Right kidney (tissue), 1 donor: ENCODE data around the gene LIPK.
"Not testable (repeated sequence)": the region's sequence is repeated elsewhere in the genome, so short reads cannot be mapped to it uniquely, and the experiment has no call there.

Experiments used
- DNase-seq: peaks from one replicate; pipeline ENCODE4 v3.0.0-alpha.2; 2016

Gene LIPK

GRCh38 chr10:88721392-88721791, 15.3 kb downstream of the LIPK start:
- DNase-seq, result no peak

DNA sequence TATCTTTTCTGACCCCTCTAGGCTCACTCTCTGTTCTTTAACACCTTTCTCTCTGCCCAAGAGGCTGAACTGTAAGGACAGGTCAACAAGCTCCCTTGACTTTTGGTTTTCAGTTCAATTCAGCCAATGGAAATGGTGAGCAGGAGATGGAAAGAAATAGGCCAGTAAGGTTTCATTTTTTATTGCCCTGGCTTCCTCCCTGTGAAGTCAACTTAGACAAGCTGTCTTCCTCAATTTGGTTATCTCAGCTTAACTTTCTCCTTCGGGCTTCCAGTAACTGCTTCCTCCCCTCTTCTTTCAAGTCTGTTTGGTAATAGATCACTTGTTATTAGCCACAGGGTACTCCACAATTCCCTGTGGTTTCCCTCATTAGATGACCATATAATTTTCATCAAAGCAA, 19.7 kb downstream of the LIPK start:
- no peak for DNase-seq

DNA sequence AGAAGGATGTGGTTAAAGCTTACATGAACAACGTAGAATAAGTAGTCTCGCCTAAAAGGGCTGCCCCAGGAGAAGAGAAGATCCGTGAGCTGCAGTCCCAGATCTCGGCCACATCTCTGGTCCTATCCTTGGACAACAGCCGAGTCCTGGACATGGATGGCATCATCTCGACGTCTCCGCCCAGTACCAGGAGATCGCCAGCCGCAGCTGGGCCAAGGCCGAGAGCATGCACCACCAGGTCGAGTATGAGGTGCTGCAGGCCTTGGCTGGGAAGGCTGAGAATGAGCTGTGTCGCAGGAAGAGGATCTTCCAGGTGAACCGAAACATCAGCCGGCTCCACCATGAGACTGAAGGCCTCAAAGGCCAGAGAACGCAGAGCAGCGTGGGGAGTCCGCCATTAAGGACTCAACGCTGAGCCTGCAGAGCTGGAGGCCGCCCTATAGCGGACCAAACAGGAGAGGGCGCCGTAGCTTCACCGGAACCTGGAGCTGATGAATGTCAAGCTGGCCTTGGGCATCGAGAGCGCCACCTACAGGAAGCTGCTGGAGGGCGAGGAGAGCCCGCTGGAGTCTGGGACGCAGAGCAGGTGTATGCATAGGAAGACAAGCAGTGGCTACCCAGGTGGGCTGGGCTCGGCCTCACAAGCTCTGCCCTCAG, 22.2 kb downstream of the LIPK start:
- no peak for DNase-seq

GRCh38 chr10:88730864-88731263, 24.8 kb downstream of the LIPK start:
- no peak for DNase-seq

- DNase-seq, result no peak
Measured at GRCh38 chr10:88731296-88731695, 25.2 kb downstream of the LIPK start.

GRCh38 chr10:88733215-88733614, 27.2 kb downstream of the LIPK start:
- no peak for DNase-seq

DNA sequence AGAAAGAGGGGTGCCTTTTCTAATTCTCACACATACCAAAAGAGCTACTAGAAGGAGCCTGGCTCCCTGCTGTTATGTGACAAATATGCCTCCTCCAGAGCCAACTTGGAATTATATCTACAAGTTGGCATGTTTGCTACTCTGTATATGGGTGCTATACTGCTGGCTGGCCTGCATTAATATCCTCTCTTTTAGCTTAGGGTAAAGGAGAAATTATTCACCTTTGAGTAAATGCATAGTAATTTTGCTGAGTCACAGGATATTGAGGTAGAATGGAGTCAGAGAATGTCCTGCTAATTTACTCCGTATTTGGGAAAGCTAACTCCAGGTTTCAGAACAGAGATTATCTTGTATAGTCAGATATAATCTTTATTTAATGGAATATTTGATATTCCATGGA, 29.6 kb downstream of the LIPK start:
- DNase-seq, result no peak

GRCh38 chr10:88741921-88742320, 35.9 kb downstream of the LIPK start:
- DNase-seq, result not testable (repeated sequence)

DNA sequence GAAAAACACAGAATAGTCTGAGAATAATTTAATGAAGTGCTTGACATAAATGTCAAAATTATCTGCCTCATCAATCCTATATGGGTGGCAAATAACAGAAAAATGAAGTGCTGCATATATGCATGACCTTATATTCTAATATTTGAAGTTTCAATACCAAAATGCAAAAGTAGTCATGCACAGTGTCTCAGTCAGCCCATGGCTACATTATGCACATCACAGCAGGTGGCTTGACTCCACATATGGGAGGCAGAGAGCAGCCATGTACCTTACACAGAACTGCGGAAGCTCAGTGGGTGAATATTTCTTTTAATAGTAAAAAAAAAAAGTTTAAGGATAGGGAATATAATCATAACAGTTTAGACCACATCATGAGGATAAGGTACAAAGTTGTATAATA, 36.4 kb downstream of the LIPK start:
- DNase-seq, result no peak

DNA sequence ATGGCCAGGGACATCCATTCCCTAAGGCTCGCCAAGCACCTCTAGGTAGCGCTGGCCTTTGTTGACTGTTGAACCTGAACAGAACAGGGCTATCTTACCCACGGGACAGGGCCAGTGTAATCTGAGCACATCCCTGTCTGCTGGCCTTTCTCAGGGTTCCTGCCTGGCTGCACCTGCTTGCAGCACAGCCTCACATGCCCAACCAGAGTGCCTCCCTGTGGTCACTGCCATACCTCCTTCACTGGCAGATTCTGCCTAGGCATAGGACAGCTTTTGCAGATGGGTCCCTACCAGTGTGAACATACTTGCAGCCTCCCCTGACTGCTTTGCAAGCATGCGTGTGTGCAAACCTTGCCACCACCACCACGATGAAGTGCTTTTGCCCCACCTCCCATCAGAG, 38.0 kb downstream of the LIPK start:
- no peak for DNase-seq

- no peak for DNase-seq
Measured at GRCh38 chr10:88745633-88746032, 39.6 kb downstream of the LIPK start.

GRCh38 chr10:88754287-88754686, 48.2 kb downstream of the LIPK start:
- no peak for DNase-seq

DNA sequence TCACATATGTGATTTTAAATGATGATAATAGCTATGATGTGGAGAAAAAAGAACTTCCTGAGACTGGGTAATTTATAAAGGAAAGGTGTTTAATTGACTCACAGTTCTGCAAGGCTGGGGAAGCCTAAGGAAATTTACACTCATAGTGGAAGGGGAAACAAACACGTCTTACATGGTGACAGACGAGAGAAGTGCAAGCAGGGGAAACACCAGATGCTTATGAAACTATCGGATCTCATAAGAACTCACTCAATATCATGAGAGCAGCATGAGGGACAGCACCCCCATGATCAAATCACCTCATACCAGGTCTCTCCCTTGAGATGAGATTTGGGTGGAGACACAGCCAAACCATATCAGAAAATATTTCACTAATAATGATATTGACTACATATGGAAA, 49.7 kb downstream of the LIPK start:
- no peak for DNase-seq

DNA sequence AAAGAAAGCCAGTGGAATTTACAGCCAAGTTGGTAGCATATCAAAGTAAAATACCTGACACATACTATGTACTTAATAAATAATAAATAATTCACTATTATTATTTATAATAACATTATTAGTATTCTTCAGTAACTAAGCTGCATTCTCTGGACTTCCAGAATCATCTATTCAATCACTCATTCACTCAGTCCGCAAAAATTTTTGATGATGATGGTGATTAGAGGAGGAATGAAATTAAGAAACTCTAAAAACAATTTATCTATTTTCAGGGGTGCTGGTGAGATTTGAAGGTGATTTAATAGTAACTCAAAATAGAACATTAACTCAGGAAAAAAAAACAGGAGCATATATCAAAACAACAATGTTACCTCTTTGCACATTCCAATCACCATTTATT, 50.6 kb downstream of the LIPK start:
- no peak for DNase-seq

- DNase-seq, result no peak
Measured at GRCh38 chr10:88759366-88760101, 53.5 kb downstream of the LIPK start, which contains the start of gene LIPN. Gene LIPN, plus strand, starts transcription at chr10:88760020. Its CDS starts 1,386 bp downstream, at chr10:88761406.

DNA sequence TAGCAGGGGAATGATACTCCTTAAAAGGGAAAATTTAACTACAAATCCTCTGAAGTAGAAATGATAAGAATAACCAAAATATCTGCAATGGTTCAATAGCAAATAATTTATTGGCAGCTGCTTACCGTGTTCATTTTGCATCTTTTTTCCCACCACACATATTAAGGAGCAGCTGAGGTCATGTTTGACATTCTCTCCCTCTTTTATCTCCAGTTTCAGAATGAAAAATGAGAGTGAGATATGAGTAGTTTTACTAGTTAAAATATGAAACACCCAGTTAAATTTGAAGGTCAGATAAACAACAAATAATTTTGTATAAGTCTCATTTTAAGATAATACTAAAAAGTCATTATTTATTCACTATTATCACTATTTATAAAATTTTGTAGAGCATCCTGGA, 56.9 kb downstream of the LIPK start:
- no peak for DNase-seq

DNA sequence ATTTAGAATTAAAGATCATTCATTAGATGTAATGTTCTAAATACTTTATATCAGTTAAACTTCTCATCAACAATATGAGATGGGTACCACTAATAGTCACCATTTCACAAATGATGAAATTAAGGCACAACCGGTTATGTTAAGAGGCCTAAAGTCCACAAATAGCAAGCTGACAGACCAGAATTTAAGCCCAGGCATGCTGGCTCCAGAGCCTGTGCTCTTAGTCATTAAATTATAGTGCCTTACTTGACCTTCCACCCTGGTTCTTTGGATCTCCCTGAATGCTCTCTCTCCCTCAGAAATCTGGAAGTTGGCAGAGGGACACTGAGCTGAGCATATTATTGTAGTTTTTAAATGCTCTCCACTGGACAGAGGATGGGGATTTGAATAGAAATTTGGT, 57.4 kb downstream of the LIPK start:
- no peak for DNase-seq

- no peak for DNase-seq
Measured at GRCh38 chr10:88764110-88764509, 58.1 kb downstream of the LIPK start.

DNA sequence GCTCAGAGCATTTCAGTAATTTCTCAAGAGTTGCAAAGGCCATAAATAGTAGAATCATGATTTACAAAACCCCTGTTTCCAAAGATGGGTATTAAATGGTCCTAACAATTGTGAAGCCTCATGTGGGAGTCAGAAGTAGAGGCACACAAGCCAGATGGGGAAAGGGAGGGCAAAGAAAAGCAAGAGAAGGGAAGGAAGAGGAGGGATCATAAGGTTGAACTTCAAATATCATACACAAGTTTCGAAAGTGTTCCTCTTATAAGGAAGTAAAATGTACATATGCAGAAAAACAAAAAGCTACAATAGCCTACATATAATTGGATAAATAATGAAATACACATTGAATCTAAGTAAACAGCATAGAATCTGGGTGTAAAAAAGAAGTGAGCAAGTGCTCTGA, 59.8 kb downstream of the LIPK start:
- no peak for DNase-seq

GRCh38 chr10:88769384-88769783, 63.3 kb downstream of the LIPK start:
- DNase-seq, result no peak

DNA sequence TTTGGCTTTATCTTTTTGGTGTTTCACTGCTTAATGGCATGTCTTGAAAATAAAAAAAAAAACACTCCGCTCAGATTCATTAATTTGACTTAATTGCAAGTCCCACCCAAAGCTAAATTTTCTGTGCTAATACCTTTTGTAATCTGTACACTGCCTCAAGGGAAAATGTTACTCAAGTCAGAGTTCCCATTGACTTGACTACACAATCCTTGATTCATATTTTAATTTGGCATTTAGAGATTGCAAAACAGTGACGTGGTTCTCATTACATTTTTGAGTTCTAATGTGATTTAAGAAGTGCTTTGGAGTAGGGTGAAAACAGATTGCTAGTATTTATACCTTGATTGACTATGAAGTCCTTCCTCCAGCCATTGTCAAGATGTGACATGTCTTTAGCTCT, 75.2 kb downstream of the LIPK start:
- DNase-seq, result no peak

DNA sequence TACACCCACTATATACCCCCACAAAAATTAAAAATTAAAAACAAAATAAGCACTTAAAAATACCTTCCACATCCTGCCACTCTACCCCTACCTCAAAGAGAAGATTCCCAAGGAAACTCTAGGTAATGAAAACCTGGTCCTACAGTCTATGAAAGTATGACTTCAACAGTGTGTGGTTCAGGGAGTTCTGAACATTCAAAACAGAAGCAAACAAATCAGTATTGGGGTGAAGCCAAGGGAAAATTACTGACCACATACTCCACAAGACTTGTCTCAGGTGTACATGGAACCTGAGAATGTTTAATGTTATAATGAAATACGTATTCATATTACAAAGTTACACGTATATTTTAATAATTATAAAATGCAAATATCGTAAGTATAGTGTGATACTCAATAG, 76.2 kb downstream of the LIPK start:
- no peak for DNase-seq

GRCh38 chr10:88783724-88784123, 77.7 kb downstream of the LIPK start:
- no peak for DNase-seq

GRCh38 chr10:88786032-88786770, 80.2 kb downstream of the LIPK start:
- DNase-seq, result no peak
